ENCODE results near the gene MRPL43.

MRPL43 gene

GRCh38 chr10:101007915-101008822 lies 20.9 kb upstream of the MRPL43 start:
- DNase-seq (ENCODE audit: low read depth, low spot score): no peak
- H3K4me3 ChIP-seq (ENCODE audit: low read depth, low read length): no peak overlapping the region
- in situ Hi-C loops (cut with HindIII; ENCODE audit: low sequenced_read_pairs): no loop called here
- TF ChIP-seq CTCF (IDR thresholded peaks at IDR 0.05; ENCODE audit: low read depth, low read length): no peak

GRCh38 chr10:101007099-101007711 lies 19.9 kb upstream of the MRPL43 start:
- in situ Hi-C loops (cut with HindIII; ENCODE audit: low sequenced_read_pairs): no loop called here
- no peak for TF ChIP-seq CTCF (IDR thresholded peaks at IDR 0.05; ENCODE audit: low read depth, low read length)
- no peak for DNase-seq (ENCODE audit: low read depth, low spot score)
- no peak overlapping the region for H3K4me3 ChIP-seq (ENCODE audit: low read depth, low read length)

- no peak overlapping the region for H3K4me3 ChIP-seq (ENCODE audit: low read depth, low read length)
- in situ Hi-C loops (cut with HindIII; ENCODE audit: low sequenced_read_pairs): no loop called here
- no peak for DNase-seq (ENCODE audit: low read depth, low spot score)
- TF ChIP-seq CTCF (IDR thresholded peaks at IDR 0.05; ENCODE audit: low read depth, low read length): no peak
Observed at GRCh38 chr10:101006593-101007098, 19.3 kb upstream of the MRPL43 start.

- TF ChIP-seq CTCF (IDR thresholded peaks at IDR 0.05; ENCODE audit: low read depth, low read length): no peak
- no peak overlapping the region for H3K4me3 ChIP-seq (ENCODE audit: low read depth, low read length)
- no peak for DNase-seq (ENCODE audit: low read depth, low spot score)
- in situ Hi-C loops (cut with HindIII; ENCODE audit: low sequenced_read_pairs): no loop called here
Observed at GRCh38 chr10:101005869-101006567, 18.7 kb upstream of the MRPL43 start.

GRCh38 chr10:101005361-101005760 lies 18.1 kb upstream of the MRPL43 start:
- H3K4me3 ChIP-seq (ENCODE audit: low read depth, low read length): no peak overlapping the region
- in situ Hi-C loops (cut with HindIII; ENCODE audit: low sequenced_read_pairs): no loop called here
- no peak for TF ChIP-seq CTCF (IDR thresholded peaks at IDR 0.05; ENCODE audit: low read depth, low read length)
- DNase-seq (ENCODE audit: low read depth, low spot score): no peak

GRCh38 chr10:101003639-101004206 lies 16.4 kb upstream of the MRPL43 start:
- DNase-seq (ENCODE audit: low read depth, low spot score): no peak
- H3K4me3 ChIP-seq (ENCODE audit: low read depth, low read length): no peak overlapping the region
- in situ Hi-C loops (cut with HindIII; ENCODE audit: low sequenced_read_pairs): no loop called here
- TF ChIP-seq CTCF (IDR thresholded peaks at IDR 0.05; ENCODE audit: low read depth, low read length): no peak

Measured in astrocyte of the spinal cord (primary cell).